IPS DF 19.7 (cell line): ENCODE measurements around the gene ATG2A.

Experiments used
- DNase-seq: peaks from one replicate; pipeline ENCODE4 v3.0.0-alpha.2; 2013; ENCODE audit warnings: low read depth, low spot score

The ATG2A gene

DNA sequence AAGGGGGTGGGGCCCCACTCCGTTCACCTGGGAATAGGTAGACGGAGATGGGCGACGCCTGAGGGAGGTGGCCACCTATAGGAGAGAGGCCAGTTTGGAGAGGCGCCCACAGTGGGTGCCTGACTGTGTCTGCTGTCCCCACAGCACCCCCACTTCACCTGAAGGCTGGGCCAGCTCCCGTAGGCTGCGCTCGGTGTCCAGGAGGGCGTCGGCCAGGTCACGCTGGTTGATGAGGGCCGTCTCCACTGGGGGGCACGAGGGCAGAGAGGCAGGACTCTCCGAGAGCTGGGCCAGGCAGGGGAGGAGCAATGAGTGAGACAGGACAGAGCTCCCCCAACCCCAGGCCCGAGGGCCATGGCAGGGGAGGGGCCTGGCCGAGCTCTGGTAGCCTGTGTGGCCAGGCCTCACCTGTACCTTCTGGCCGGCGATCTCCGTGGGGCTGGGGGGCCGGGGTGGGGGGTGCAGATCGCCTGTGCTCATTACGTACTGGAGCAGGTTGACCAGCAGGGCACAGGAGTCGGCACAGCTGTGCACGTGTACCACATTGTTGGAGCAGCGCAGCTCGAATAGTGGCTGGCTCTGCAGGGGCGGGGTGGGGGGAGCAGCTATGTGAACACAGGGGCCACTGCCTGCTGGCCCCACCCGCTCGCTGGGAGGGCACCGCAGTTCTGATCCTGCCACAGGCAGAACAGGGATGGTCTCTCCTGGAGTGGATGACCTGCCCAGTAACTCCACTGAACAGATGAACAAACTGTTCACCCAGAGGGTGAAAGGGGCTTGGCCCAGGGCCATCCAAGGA is 14.7 kb downstream of the ATG2A start:
- no peak for DNase-seq

- no peak for DNase-seq
These were observed 16.2 kb downstream of the ATG2A start for GRCh38 chr11:64900774-64901173.

DNA sequence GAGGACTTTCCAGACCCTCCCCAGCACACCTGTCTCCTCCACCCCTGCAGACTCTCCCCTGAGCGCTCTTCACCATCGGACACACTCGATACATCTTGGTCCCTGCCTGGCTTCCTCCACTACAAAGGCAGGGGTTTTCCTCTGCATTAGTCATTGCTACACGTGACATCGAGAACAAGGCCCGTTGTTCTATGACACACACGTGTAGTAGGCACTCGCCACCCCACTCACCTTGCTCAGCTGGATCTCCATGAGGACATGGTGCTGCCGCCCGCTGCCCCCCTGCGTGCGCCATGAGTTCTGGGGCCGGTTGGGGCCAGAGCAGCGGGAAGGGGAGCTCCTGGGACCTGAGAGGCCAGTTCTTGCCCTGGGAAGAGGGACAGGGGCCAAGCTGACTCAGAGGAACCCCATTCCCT is 16.7 kb downstream of the ATG2A start:
- DNase-seq = no peak

DNA sequence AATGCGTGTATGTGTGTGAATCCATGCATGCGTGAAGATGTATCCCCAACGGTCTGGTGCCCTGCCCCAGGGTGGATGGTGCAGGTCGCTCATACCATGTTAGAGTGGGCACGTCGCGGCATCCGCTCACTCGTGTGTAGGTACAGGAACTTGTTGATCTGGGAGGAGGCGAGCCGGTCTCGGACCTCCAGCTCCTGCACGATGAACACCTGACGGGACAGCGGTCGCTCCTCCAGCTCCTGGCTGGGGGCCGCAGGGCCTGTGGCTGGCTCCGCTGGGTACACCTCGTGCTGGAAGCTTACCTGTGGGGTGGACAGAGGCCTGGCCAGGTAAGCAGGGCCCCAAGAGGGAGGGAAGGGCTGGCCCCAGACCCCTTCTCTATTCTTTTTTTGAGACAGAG is 18.5 kb downstream of the ATG2A start:
- DNase-seq = no peak

GRCh38 chr11:64898076-64898445 is 18.9 kb downstream of the ATG2A start:
- no peak for DNase-seq

GRCh38 chr11:64897381-64898075 is 19.5 kb downstream of the ATG2A start:
- DNase-seq = no peak

DNA sequence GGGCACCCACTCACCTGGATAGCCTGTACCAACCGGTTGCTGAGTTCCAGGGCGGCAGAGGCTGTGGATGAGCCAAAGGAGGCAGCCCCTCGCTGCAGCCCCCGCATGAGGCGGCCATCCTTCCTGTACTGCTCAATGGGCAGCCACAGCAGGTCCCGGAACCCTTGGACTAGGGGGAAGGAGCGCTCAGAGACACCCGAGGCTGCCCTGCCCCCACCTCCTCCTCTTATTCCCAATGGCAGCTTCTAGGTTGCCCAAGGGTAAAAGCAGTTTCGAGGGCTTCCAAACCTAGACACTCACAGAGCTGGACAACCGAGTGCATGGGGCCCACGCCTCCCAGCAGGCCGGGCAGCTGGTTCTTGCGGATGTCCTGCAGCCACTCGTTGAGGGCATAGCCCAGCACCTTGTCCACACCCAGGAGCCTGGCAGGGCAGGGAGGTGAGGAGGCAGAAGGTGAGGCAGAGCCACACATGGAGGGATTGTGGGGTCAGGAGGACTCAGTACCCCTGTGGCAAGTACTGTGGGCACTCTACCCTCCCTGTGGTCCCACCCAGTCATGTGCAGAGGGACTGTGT is 20.5 kb downstream of the ATG2A start:
- no peak for DNase-seq

DNA sequence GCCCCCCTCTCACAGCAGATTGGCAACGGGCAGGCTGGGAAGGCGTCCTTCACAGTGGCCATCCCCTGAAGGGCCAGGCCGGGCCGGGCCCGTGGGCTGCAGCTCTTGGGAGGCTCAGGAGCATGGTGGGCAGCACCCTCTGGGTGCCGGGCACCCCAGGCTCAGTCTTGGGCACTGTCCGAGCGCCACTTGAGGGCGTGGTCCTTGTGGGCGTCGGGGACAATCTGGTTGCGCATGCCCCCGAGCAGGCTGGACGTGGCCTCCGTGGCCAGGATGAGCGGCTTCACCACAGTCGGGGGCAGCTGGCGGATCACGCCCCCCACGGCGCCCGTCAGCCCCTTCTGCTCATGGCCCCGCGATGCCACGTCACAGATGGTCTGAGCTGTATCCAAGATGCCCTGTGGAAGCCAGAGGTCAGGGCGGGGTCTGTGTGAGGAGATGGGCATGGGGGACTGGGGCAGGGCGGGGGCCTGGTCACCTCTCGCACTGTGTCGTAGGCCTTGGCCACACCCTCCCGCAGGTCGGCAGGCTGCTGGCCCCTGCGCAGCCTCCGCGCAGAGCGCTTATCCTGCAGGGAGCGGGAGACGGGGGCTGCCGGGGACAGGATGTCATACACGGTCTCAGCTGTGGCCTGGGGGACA is 22.1 kb downstream of the ATG2A start:
- no peak for DNase-seq

DNA sequence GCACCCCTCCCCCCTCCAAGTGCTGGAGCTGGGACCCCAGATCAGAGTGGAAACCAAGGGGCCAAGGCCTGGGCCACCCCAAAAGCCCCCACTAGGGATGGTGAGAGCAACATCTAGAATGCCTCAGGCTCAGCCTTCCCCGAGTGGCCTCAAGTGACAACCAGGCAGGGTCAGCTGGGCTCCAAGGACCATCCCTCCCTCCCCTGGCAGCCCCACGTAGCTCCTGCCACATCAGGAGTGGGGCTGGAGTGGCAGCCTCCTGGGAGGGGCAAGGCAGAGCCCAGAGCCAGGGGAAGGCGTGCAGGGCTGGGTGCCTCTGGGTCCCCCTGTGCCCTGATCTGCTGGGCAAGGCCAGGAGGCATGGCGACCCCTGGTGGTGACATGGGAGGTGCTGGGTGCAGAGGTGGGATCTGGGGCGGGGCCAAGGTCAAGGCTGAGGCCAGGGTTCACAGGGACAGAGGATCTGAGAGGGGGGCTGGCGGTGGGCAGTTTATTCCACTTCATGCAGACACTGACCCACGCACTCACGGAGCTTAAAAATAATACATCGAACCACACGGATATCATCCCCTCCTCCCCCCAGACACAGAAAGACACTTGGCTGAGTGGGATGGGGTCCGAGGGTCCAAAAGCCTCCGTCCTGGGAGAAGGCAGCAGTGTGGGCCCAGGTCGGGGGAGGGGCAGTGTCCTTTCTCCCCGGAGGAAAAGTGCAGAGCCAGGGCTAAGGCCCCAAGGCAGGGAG is 22.8 kb downstream of the ATG2A start:
- DNase-seq = no peak

GRCh38 chr11:64893194-64894069 is 23.6 kb downstream of the ATG2A start:
- DNase-seq = no peak

GRCh38 chr11:64892838-64893193 is 24.2 kb downstream of the ATG2A start:
- DNase-seq = no peak

DNA sequence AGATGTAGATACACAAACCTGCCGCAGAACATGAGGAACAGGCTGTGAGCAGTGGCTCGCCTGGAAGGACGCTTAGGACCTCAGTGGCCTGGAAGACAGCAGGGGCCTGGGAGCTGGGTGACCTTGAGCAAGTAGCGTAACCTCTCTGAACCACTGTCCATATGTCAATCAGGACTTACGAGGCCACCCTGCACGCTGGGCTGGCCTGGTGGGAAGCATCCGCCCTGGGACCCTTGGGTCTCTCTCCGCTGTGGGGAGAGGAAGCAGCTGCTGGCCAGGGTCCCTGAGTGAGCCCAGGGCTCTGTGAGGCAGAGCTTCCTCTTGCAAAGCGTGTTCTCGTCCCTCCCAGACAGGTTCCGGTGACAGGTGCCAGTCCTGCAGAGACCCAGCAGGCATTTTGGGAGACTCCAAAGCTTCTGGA is 24.6 kb downstream of the ATG2A start:
- no peak for DNase-seq

DNA sequence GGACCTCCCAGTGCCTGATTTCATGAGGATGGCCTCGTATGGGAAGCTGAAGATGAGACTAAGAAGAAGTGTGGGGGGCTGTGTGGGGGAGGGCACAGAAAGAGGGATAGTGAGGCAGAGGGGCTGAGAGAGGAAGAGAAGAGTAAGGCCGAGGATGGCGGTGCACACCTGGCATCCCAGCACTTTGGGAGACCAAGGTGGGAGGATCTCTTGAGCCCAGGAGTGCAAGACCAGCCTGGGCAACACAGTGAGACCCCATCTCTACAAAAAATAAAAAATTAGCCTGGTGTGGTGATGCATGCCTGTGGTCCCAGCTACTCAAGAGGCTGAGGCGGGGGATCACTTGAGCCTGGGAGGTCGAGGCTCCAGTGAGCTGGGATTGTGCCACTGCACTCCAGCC is 25.1 kb downstream of the ATG2A start:
- DNase-seq = no peak

GRCh38 chr11:64891215-64891848 is 25.7 kb downstream of the ATG2A start:
- DNase-seq = no peak

DNA sequence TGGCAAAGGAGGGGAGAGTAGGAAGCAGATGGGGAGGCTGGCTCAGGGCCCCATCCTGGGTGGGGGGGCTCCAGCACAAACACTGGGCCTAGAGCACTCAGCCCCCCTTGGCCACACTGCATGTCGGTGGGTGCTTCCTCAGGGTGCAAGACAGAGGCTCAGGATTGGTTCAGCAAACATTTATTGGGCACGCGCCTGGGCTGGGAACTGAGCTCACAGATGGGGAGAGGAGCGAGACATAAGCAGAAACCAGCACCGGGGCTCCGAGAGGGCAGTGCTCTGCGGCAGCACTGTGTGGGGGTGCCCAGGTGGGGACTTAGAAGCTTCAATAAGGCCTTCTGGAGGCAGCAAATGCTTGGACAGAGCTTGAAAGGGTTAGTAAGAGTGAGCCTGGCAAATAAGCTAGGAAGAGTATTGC is 26.5 kb downstream of the ATG2A start:
- DNase-seq = no peak

- DNase-seq = no peak
These were observed 28.1 kb downstream of the ATG2A start for GRCh38 chr11:64888729-64889511.

GRCh38 chr11:64888406-64888728 is 28.6 kb downstream of the ATG2A start:
- DNase-seq = no peak

- no peak for DNase-seq
These were observed 29.1 kb downstream of the ATG2A start for GRCh38 chr11:64887757-64888405.

GRCh38 chr11:64887234-64887756 is 29.7 kb downstream of the ATG2A start:
- no peak for DNase-seq
